Liver (tissue), 9 donors: ENCODE data around the gene TENM3. TPM values are rescaled to one million over a fixed set of nuclear protein-coding genes. Genes with fewer than 3 reads are reported as not detected.

ENCODE experiments used
- DNase-seq: peaks from one replicate; pipeline ENCODE4 v3.0.0-alpha.2; 2017; ENCODE audit warnings: low spot score
- H3K27ac ChIP-seq, 2 donors: one replicate each; pipeline ENCODE4 v1.7.0; 2013; ENCODE audit warnings: inconsistent platforms in 2 of 2, low read length in 2 of 2, control low read depth in 1 of 2, low read depth in 1 of 2, mild to moderate bottlenecking in 1 of 2
- H3K27me3 ChIP-seq, 4 donors: one replicate each; pipeline versions ENCODE4 v1.6.1 to v1.7.0; 2013; ENCODE audit warnings: low read length in 3 of 4, inconsistent platforms in 1 of 4, mild to moderate bottlenecking in 1 of 4, moderate library complexity in 1 of 4; ENCODE audit not compliant: control insufficient read depth in 4 of 4, insufficient read depth in 4 of 4
- H3K36me3 ChIP-seq, 4 donors: one replicate each; pipeline versions ENCODE4 v1.6.1 to v1.7.0; 2013; ENCODE audit warnings: low read length in 3 of 4, mild to moderate bottlenecking in 3 of 4, low read depth in 1 of 4, moderate library complexity in 1 of 4; ENCODE audit not compliant: control insufficient read depth in 4 of 4, insufficient read depth in 3 of 4
- H3K4me1 ChIP-seq, 4 donors: one replicate each; pipeline versions ENCODE4 v1.6.1 to v1.7.0; 2013; ENCODE audit warnings: low read length in 3 of 4, mild to moderate bottlenecking in 3 of 4, moderate library complexity in 1 of 4; ENCODE audit not compliant: control insufficient read depth in 4 of 4, insufficient read depth in 4 of 4
- H3K4me3 ChIP-seq, 3 donors: one replicate each; pipeline versions ENCODE4 v1.6.1 to v1.7.0; 2013; ENCODE audit warnings: low read length in 3 of 3, control low read depth in 1 of 3, low read depth in 1 of 3, mild to moderate bottlenecking in 1 of 3
- H3K9ac ChIP-seq, 2 donors: one replicate each; pipeline ENCODE4 v1.7.0; 2013; ENCODE audit warnings: low read length in 2 of 2, mild to moderate bottlenecking in 2 of 2, moderate library complexity in 2 of 2, control low read depth in 1 of 2, low read depth in 1 of 2
- H3K9me3 ChIP-seq, 4 donors: one replicate each; pipeline versions ENCODE4 v1.6.1 to v1.7.0; 2013; ENCODE audit warnings: low read length in 3 of 4; ENCODE audit not compliant: control insufficient read depth in 4 of 4
- ATF3 ChIP-seq: IDR thresholded peaks from 2 replicates; pipeline ENCODE4 v1.6.1; 2016; ENCODE audit warnings: antibody characterized with exemption
- EGR1 ChIP-seq, 2 donors: IDR thresholded peaks; 2 replicates each; pipeline ENCODE4 v1.6.1; 2016 to 2018; ENCODE audit warnings: antibody characterized with exemption in 2 of 2, low read depth in 2 of 2
- FOXA1 ChIP-seq: IDR thresholded peaks from 2 replicates; pipeline ENCODE4 v1.6.1; 2016; ENCODE audit warnings: antibody characterized with exemption
- FOXA2 ChIP-seq: IDR thresholded peaks from 2 replicates; pipeline ENCODE4 v1.6.1; 2016; ENCODE audit warnings: antibody characterized with exemption
- GABPA ChIP-seq, 2 donors: IDR thresholded peaks in 1 of 2; conservative IDR thresholded peaks in 1 of 2; 2 replicates each; pipeline ENCODE4 v1.6.1; 2016; ENCODE audit warnings: antibody characterized with exemption in 2 of 2, mild to moderate bottlenecking in 1 of 2, moderate library complexity in 1 of 2
- HNF4A ChIP-seq, 2 donors: conservative IDR thresholded peaks; 2 replicates each; pipeline ENCODE4 v1.6.1; 2016; ENCODE audit warnings: antibody characterized with exemption in 2 of 2, mild to moderate bottlenecking in 2 of 2
- HNF4G ChIP-seq: IDR thresholded peaks from 2 replicates; pipeline ENCODE4 v1.6.1; 2016; ENCODE audit warnings: antibody characterized with exemption
- JUND ChIP-seq, 2 donors: IDR thresholded peaks; 2 replicates each; pipeline ENCODE4 v1.6.1; 2016; ENCODE audit warnings: antibody characterized with exemption in 2 of 2
- MAX ChIP-seq: IDR thresholded peaks from 2 replicates; pipeline ENCODE4 v1.6.1; 2016; ENCODE audit warnings: antibody characterized with exemption
- NR2F2 ChIP-seq: IDR thresholded peaks from 2 replicates; pipeline ENCODE4 v1.6.1; 2016; ENCODE audit warnings: antibody characterized with exemption
- RAD21 ChIP-seq, 2 donors: IDR thresholded peaks; 2 replicates each; pipeline ENCODE4 v1.6.1; 2016; ENCODE audit warnings: antibody characterized with exemption in 2 of 2, mild to moderate bottlenecking in 2 of 2
- RXRA ChIP-seq, 2 donors: IDR thresholded peaks; 2 replicates each; pipeline ENCODE4 v1.6.1; 2017 to 2018; ENCODE audit warnings: antibody characterized with exemption in 2 of 2, mild to moderate bottlenecking in 1 of 2
- SP1 ChIP-seq: IDR thresholded peaks from 2 replicates; pipeline ENCODE4 v1.6.1; 2018; ENCODE audit warnings: antibody characterized with exemption, mild to moderate bottlenecking
- TAF1 ChIP-seq: conservative IDR thresholded peaks from 2 replicates; pipeline ENCODE4 v1.6.1; 2016; ENCODE audit warnings: antibody characterized with exemption, mild to moderate bottlenecking
- YY1 ChIP-seq: IDR thresholded peaks from 2 replicates; pipeline ENCODE4 v1.6.1; 2016; ENCODE audit warnings: antibody characterized with exemption, mild to moderate bottlenecking
- WGBS: extraction: QIAGEN DNeasy Blood & Tissue Kit; methylation state at CpG from one replicate; pipeline ENCODE4 v1.1.7; 2013; 5-methylcytosine and 5-hydroxymethylcytosine counted together
- polyA plus RNA-seq, 2 donors: library from polyadenylated mRNA; stranded (reverse) in 1 of 2; unstranded in 1 of 2; fragments of 200-250 nt in 1 of 2; fragments of >200 nt in 1 of 2; fragmentation: Nextera tagmentation in 1 of 2; extraction: Ambion mirVana in 1 of 2; gene quantifications; one replicate each; pipeline versions ENCODE4 v1.2.1 to v1.2.3, GENCODE V29; 2013 to 2015
- total RNA-seq, 2 donors: library from RNA; depleted of rRNA; stranded (reverse); fragments of >200 nt; gene quantifications; one replicate each; pipeline ENCODE4 v1.2.3, GENCODE V29; 2014
- TF ChIP-seq, protein P1 (sequence below): IDR thresholded peaks from 2 replicates; pipeline ENCODE4 v1.6.1; 2016; ENCODE audit warnings: antibody characterized with exemption, mild to moderate bottlenecking
- TF ChIP-seq, protein P2 (sequence below): IDR thresholded peaks from 2 replicates; pipeline ENCODE4 v1.6.1; 2016; ENCODE audit warnings: antibody characterized with exemption
- TF ChIP-seq, protein P3 (sequence below): fragments of 150-350 bp; IDR thresholded peaks from 2 replicates; pipeline ENCODE4 v1.5.1; 2017; ENCODE audit warnings: improper control_type of control experiment, low read depth, low read length; ENCODE audit not compliant: missing input control
- donor health status: healthy.
- donor health status: healthy.
- donor health status: healthy.
- donor health status: healthy.
- donor health status: healthy.

Gene TENM3
- total and polyA plus RNA-seq, 4 donors = 0.32 to 16.8 (median 0.70) TPM

DNA sequence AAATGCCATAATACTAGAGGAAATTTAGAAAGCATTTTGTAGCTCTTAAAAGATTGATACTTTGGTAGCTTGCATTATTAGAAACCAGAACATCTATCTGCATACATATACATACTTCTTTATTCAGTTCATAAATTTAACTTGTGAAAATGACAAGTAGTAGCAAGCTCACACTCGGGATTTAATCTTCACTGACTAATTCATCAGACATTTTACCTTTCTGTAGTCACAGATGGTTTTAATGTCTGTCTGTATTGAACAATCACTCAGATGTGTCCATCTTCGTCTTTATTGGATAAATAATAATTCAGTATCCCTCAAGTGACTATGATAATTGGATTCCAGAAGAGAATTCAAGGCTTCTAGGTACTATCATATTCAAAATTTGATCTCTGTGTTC is 232.3 kb downstream of the TENM3 start:
- Histone ChIP-seq H3K4me1 (no peaks in the 10 kb centered on the region), H3K9me3 (no peaks in the 10 kb centered on the region), H3K36me3 (no peaks in the 10 kb centered on the region), H3K4me3 (no peak overlapping the region), H3K9ac (no peak overlapping the region), H3K27ac (no peak overlapping the region), H3K27me3 (no peaks in the 10 kb centered on the region)
- 76% methylated on average over 2 of the region's 2 CpGs for WGBS
- DNase-seq = no peak
- TF ChIP-seq, protein P1, sequence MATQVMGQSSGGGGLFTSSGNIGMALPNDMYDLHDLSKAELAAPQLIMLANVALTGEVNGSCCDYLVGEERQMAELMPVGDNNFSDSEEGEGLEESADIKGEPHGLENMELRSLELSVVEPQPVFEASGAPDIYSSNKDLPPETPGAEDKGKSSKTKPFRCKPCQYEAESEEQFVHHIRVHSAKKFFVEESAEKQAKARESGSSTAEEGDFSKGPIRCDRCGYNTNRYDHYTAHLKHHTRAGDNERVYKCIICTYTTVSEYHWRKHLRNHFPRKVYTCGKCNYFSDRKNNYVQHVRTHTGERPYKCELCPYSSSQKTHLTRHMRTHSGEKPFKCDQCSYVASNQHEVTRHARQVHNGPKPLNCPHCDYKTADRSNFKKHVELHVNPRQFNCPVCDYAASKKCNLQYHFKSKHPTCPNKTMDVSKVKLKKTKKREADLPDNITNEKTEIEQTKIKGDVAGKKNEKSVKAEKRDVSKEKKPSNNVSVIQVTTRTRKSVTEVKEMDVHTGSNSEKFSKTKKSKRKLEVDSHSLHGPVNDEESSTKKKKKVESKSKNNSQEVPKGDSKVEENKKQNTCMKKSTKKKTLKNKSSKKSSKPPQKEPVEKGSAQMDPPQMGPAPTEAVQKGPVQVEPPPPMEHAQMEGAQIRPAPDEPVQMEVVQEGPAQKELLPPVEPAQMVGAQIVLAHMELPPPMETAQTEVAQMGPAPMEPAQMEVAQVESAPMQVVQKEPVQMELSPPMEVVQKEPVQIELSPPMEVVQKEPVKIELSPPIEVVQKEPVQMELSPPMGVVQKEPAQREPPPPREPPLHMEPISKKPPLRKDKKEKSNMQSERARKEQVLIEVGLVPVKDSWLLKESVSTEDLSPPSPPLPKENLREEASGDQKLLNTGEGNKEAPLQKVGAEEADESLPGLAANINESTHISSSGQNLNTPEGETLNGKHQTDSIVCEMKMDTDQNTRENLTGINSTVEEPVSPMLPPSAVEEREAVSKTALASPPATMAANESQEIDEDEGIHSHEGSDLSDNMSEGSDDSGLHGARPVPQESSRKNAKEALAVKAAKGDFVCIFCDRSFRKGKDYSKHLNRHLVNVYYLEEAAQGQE = no peak
- TF ChIP-seq YY1 = no peak
- TF ChIP-seq RXRA (IDR thresholded peaks at IDR 0.05) = no peak
- no peak for TF ChIP-seq HNF4A (conservative IDR thresholded peaks at IDR 0.05)
- TF ChIP-seq, protein P2, sequence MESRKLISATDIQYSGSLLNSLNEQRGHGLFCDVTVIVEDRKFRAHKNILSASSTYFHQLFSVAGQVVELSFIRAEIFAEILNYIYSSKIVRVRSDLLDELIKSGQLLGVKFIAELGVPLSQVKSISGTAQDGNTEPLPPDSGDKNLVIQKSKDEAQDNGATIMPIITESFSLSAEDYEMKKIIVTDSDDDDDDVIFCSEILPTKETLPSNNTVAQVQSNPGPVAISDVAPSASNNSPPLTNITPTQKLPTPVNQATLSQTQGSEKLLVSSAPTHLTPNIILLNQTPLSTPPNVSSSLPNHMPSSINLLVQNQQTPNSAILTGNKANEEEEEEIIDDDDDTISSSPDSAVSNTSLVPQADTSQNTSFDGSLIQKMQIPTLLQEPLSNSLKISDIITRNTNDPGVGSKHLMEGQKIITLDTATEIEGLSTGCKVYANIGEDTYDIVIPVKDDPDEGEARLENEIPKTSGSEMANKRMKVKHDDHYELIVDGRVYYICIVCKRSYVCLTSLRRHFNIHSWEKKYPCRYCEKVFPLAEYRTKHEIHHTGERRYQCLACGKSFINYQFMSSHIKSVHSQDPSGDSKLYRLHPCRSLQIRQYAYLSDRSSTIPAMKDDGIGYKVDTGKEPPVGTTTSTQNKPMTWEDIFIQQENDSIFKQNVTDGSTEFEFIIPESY = no peak
- TF ChIP-seq SP1 = no peak
- TF ChIP-seq EGR1 (IDR thresholded peaks at IDR 0.05; ENCODE audit: low read depth in 2 of 2) = no peak
- TF ChIP-seq, protein P3, sequence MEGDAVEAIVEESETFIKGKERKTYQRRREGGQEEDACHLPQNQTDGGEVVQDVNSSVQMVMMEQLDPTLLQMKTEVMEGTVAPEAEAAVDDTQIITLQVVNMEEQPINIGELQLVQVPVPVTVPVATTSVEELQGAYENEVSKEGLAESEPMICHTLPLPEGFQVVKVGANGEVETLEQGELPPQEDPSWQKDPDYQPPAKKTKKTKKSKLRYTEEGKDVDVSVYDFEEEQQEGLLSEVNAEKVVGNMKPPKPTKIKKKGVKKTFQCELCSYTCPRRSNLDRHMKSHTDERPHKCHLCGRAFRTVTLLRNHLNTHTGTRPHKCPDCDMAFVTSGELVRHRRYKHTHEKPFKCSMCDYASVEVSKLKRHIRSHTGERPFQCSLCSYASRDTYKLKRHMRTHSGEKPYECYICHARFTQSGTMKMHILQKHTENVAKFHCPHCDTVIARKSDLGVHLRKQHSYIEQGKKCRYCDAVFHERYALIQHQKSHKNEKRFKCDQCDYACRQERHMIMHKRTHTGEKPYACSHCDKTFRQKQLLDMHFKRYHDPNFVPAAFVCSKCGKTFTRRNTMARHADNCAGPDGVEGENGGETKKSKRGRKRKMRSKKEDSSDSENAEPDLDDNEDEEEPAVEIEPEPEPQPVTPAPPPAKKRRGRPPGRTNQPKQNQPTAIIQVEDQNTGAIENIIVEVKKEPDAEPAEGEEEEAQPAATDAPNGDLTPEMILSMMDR = no peak
- no peak for TF ChIP-seq HNF4G
- no peak for TF ChIP-seq TAF1
- no peak for TF ChIP-seq FOXA2
- TF ChIP-seq GABPA (IDR thresholded peaks at IDR 0.05 in 1 of 2, conservative IDR thresholded peaks at IDR 0.05 in 1 of 2) = no peak
- no peak for TF ChIP-seq FOXA1
- TF ChIP-seq ATF3 = no peak
- TF ChIP-seq RAD21 (IDR thresholded peaks at IDR 0.05) = no peak
- TF ChIP-seq MAX = no peak
- no peak for TF ChIP-seq JUND (IDR thresholded peaks at IDR 0.05)
- TF ChIP-seq NR2F2 = no peak
